ENCODE data around the gene CRY1. TPM values are rescaled to one million over a fixed set of nuclear protein-coding genes. Genes with fewer than 3 reads are reported as not detected.
"Not testable (repeated sequence)": the region's sequence is repeated elsewhere in the genome, so short reads cannot be mapped to it uniquely, and the experiment has no call there.

CRY1 gene
- total RNA-seq, 1 donor from 2014 or later: 10.1 TPM

GRCh38 chr12:107017042-107017441, 76.3 kb downstream of the CRY1 start:
- no peak overlapping the region for H3K4me3 Mint-ChIP-seq (ENCODE audit: unreplicated experiment)
- no peak for DNase-seq
- H3K36me3 Mint-ChIP-seq (ENCODE audit: unreplicated experiment): no peaks in the 10 kb centered on the region
- TF ChIP-seq CTCF (IDR thresholded peaks at IDR 0.05; ENCODE audit: partially characterized antibody, unreplicated experiment): no peak
- H3K9me3 Mint-ChIP-seq (ENCODE audit: unreplicated experiment): no peaks in the 10 kb centered on the region
- no peak overlapping the region for H3K27ac Mint-ChIP-seq (ENCODE audit: unreplicated experiment)
- H3K4me1 Mint-ChIP-seq (ENCODE audit: low read depth, unreplicated experiment): no peaks in the 10 kb centered on the region
- no peaks in the 10 kb centered on the region for H3K27me3 Mint-ChIP-seq (ENCODE audit: unreplicated experiment)

GRCh38 chr12:107014055-107014454, 79.3 kb downstream of the CRY1 start:
- Mint-ChIP-seq H3K36me3 (ENCODE audit: unreplicated experiment) (no peaks in the 10 kb centered on the region), H3K9me3 (ENCODE audit: unreplicated experiment) (no peaks in the 10 kb centered on the region), H3K4me1 (ENCODE audit: low read depth, unreplicated experiment) (no peaks in the 10 kb centered on the region), H3K27ac (ENCODE audit: unreplicated experiment) (no peak overlapping the region), H3K4me3 (ENCODE audit: unreplicated experiment) (no peak overlapping the region), H3K27me3 (ENCODE audit: unreplicated experiment) (no peaks in the 10 kb centered on the region)
- TF ChIP-seq CTCF (IDR thresholded peaks at IDR 0.05; ENCODE audit: partially characterized antibody, unreplicated experiment): no peak
- no peak for DNase-seq

- H3K27me3 Mint-ChIP-seq (ENCODE audit: unreplicated experiment): no peaks in the 10 kb centered on the region
- peaks cover 5% of the 10 kb centered on the region for H3K36me3 Mint-ChIP-seq (ENCODE audit: unreplicated experiment)
- peaks cover 2% of the 10 kb centered on the region for H3K9me3 Mint-ChIP-seq (ENCODE audit: unreplicated experiment)
- no peak overlapping the region for H3K27ac Mint-ChIP-seq (ENCODE audit: unreplicated experiment)
- DNase-seq: no peak
- H3K4me1 Mint-ChIP-seq (ENCODE audit: low read depth, unreplicated experiment): no peaks in the 10 kb centered on the region
- H3K4me3 Mint-ChIP-seq (ENCODE audit: unreplicated experiment): no peak overlapping the region
- TF ChIP-seq CTCF (IDR thresholded peaks at IDR 0.05; ENCODE audit: partially characterized antibody, unreplicated experiment): no peak
These were observed 80.5 kb downstream of the CRY1 start for GRCh38 chr12:107012736-107013425.

- no peak overlapping the region for H3K27ac Mint-ChIP-seq (ENCODE audit: unreplicated experiment)
- no peak for TF ChIP-seq CTCF (IDR thresholded peaks at IDR 0.05; ENCODE audit: partially characterized antibody, unreplicated experiment)
- H3K4me1 Mint-ChIP-seq (ENCODE audit: low read depth, unreplicated experiment): no peaks in the 10 kb centered on the region
- no peak overlapping the region for H3K4me3 Mint-ChIP-seq (ENCODE audit: unreplicated experiment)
- peaks cover 5% of the 10 kb centered on the region for H3K36me3 Mint-ChIP-seq (ENCODE audit: unreplicated experiment)
- DNase-seq: no peak
- no peaks in the 10 kb centered on the region for H3K27me3 Mint-ChIP-seq (ENCODE audit: unreplicated experiment)
- peaks cover 2% of the 10 kb centered on the region for H3K9me3 Mint-ChIP-seq (ENCODE audit: unreplicated experiment)
These were observed 81.8 kb downstream of the CRY1 start for GRCh38 chr12:107011519-107011918.

GRCh38 chr12:107007411-107007810, 85.9 kb downstream of the CRY1 start:
- DNase-seq: no peak
- TF ChIP-seq CTCF (IDR thresholded peaks at IDR 0.05; ENCODE audit: partially characterized antibody, unreplicated experiment): no peak
- Mint-ChIP-seq H3K36me3 (ENCODE audit: unreplicated experiment) (peaks cover 9% of the 10 kb centered on the region), H3K4me1 (ENCODE audit: low read depth, unreplicated experiment) (no peaks in the 10 kb centered on the region), H3K27ac (ENCODE audit: unreplicated experiment) (no peak overlapping the region), H3K27me3 (ENCODE audit: unreplicated experiment) (peaks cover 2% of the 10 kb centered on the region), H3K4me3 (ENCODE audit: unreplicated experiment) (no peak overlapping the region), H3K9me3 (ENCODE audit: unreplicated experiment) (peaks cover 2% of the 10 kb centered on the region)

GRCh38 chr12:107002665-107003064, 90.7 kb downstream of the CRY1 start:
- H3K27ac Mint-ChIP-seq (ENCODE audit: unreplicated experiment); DNase-seq; H3K27me3 Mint-ChIP-seq (ENCODE audit: unreplicated experiment); H3K9me3 Mint-ChIP-seq (ENCODE audit: unreplicated experiment); H3K4me3 Mint-ChIP-seq (ENCODE audit: unreplicated experiment); H3K4me1 Mint-ChIP-seq (ENCODE audit: low read depth, unreplicated experiment); H3K36me3 Mint-ChIP-seq (ENCODE audit: unreplicated experiment): not testable (repeated sequence)
